ENCODE results near the gene PRG3.

PRG3 gene

DNA sequence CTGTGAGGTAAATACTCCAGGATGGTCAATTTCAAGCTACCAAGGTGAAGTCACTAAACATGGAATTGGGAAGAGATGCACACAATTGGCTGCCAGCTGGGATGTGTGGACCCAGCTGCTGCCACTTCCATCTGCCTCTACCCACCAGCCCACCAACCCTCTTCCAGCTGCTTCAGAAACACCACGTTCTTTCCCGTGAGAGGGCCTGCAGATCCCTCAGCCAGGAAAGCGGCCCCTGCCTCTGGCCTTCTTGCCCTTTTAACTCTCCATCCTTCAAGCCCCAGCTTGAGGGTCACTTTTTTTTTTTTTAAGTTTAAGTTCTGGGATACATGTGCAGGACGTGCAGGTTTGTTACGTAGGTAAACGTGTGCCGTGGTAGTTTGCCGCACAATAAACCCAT lies 20.0 kb downstream of the PRG3 start:
- no peak for TF ChIP-seq POLR2AphosphoS5 (IDR thresholded peaks at IDR 0.05; ENCODE audit: low read depth, low read length)
- TF ChIP-seq SIN3A (IDR thresholded peaks at IDR 0.05; ENCODE audit: borderline replicate concordance, insufficient read depth, low read length), result no peak
- TF ChIP-seq, protein P1, sequence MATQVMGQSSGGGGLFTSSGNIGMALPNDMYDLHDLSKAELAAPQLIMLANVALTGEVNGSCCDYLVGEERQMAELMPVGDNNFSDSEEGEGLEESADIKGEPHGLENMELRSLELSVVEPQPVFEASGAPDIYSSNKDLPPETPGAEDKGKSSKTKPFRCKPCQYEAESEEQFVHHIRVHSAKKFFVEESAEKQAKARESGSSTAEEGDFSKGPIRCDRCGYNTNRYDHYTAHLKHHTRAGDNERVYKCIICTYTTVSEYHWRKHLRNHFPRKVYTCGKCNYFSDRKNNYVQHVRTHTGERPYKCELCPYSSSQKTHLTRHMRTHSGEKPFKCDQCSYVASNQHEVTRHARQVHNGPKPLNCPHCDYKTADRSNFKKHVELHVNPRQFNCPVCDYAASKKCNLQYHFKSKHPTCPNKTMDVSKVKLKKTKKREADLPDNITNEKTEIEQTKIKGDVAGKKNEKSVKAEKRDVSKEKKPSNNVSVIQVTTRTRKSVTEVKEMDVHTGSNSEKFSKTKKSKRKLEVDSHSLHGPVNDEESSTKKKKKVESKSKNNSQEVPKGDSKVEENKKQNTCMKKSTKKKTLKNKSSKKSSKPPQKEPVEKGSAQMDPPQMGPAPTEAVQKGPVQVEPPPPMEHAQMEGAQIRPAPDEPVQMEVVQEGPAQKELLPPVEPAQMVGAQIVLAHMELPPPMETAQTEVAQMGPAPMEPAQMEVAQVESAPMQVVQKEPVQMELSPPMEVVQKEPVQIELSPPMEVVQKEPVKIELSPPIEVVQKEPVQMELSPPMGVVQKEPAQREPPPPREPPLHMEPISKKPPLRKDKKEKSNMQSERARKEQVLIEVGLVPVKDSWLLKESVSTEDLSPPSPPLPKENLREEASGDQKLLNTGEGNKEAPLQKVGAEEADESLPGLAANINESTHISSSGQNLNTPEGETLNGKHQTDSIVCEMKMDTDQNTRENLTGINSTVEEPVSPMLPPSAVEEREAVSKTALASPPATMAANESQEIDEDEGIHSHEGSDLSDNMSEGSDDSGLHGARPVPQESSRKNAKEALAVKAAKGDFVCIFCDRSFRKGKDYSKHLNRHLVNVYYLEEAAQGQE (IDR thresholded peaks at IDR 0.05; ENCODE audit: insufficient read depth in 1 of 2, low read depth in 2 of 2, low read length in 2 of 2), result no peak
- no peak for TF ChIP-seq FOXP2 (optimal IDR thresholded peaks at IDR 0.05; ENCODE audit: borderline replicate concordance, extremely low read depth, extremely low read length, insufficient read depth)
- no peak for TF ChIP-seq TAF1 (IDR thresholded peaks at IDR 0.05; ENCODE audit: borderline replicate concordance, insufficient read depth, low read length)

DNA sequence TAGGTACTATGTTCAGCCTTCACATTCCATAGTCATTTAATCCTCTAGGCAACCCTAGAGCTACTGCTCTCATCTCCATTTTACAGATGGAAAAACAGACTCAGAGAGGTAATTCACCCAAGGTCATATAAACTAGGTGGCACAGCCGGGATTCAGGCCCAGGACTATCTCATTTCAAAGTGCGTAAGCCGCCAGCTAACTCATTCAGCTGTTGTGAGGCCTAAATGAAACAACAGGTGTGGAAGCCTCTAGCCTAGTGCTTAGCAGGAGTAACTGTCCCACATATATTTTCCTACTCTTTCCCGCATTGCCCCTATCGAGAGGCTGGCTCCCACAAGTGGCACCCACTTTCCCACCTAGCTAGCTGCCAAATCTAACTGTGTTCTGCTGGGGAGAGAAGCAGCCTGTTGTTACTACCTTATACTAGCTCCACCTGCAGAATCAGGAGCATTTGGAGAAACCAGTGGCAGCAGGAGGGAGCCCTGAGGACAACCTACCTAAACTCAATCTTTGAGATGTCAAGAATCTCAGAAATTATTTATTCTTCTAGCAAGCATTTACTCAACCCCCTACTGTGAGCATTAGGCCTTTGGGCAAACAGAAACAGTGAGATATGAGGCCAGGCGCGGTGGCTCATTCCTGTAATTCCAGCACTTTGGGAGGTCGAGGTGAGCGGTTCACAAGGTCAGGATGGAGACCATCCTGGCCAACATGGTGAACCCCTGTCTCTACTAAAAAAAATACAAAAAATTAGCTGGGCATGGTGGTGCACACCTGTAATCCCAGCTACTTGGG lies 20.9 kb downstream of the PRG3 start:
- TF ChIP-seq FOXP2 (optimal IDR thresholded peaks at IDR 0.05; ENCODE audit: borderline replicate concordance, extremely low read depth, extremely low read length, insufficient read depth) (no peak), TAF1 (IDR thresholded peaks at IDR 0.05; ENCODE audit: borderline replicate concordance, insufficient read depth, low read length) (no peak), SIN3A (IDR thresholded peaks at IDR 0.05; ENCODE audit: borderline replicate concordance, insufficient read depth, low read length) (no peak), POLR2AphosphoS5 (IDR thresholded peaks at IDR 0.05; ENCODE audit: low read depth, low read length) (no peak)
- TF ChIP-seq, protein P1 (IDR thresholded peaks at IDR 0.05; ENCODE audit: insufficient read depth in 1 of 2, low read depth in 2 of 2, low read length in 2 of 2), result no peak

DNA sequence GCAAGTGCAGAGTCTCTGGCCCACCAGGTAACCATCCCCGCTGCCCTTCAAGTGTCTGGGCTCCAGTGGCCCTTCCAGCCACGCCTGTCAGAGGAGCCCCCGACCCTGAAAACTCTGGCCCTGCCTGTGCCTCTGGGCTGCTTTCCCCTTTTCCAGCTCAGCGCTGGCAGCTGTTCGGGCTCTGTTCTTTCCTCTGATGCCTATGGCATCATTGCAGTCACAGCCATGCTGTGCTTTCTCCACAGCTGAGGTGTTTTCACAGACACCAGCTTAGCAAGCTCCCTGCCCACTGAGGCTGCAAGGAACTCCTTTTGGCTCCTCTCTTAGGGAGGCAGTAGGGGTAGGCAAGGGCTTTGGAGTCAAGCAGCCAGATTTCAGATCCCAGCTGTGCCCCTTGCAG lies 21.6 kb downstream of the PRG3 start:
- TF ChIP-seq TAF1 (IDR thresholded peaks at IDR 0.05; ENCODE audit: borderline replicate concordance, insufficient read depth, low read length) (no peak), POLR2AphosphoS5 (IDR thresholded peaks at IDR 0.05; ENCODE audit: low read depth, low read length) (no peak), FOXP2 (optimal IDR thresholded peaks at IDR 0.05; ENCODE audit: borderline replicate concordance, extremely low read depth, extremely low read length, insufficient read depth) (no peak), SIN3A (IDR thresholded peaks at IDR 0.05; ENCODE audit: borderline replicate concordance, insufficient read depth, low read length) (no peak)
- TF ChIP-seq, protein P1 (IDR thresholded peaks at IDR 0.05; ENCODE audit: insufficient read depth in 1 of 2, low read depth in 2 of 2, low read length in 2 of 2), result no peak

DNA sequence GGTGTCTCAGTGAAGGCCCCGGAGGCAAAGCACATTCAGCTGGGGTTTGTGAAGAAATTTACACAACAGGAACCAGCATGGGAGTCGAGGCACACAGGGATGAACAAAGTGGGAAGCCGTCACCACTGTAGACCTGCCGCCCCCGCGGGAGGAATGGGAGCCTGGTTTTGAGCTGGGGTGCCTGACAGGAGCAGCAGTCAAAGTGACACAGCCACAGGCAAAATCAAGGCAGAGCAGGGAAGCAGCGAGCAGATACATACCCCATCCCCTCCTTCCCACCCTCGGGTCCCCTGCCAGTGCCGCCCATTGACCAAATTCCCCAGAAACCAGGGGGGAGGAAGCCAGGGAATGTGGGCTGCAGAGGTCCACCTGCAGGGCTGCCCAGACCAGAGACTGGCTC lies 22.0 kb downstream of the PRG3 start:
- no peak for TF ChIP-seq POLR2AphosphoS5 (IDR thresholded peaks at IDR 0.05; ENCODE audit: low read depth, low read length)
- no peak for TF ChIP-seq SIN3A (IDR thresholded peaks at IDR 0.05; ENCODE audit: borderline replicate concordance, insufficient read depth, low read length)
- TF ChIP-seq FOXP2 (optimal IDR thresholded peaks at IDR 0.05; ENCODE audit: borderline replicate concordance, extremely low read depth, extremely low read length, insufficient read depth), result no peak

DNA sequence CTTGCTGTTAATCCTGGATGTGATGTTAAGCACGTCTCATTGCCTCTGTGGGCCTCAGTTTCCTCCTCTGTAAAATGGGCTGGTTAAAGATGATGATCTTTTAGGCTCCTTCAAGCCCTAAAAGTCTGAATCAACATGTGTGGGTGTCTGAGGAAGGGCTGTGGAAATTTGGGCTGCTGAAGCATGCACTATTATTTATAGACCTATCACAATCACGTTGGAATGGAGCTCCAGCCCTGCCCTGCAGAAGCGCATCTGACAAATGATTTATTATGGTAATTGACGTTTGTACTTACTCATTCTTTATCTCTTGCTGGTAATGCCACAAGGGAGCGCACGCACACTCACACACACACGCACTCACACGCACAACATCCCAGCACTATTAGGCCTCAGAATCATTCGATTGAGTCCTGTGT lies 22.4 kb downstream of the PRG3 start:
- TF ChIP-seq POLR2AphosphoS5 (IDR thresholded peaks at IDR 0.05; ENCODE audit: low read depth, low read length), result no peak
- no peak for TF ChIP-seq FOXP2 (optimal IDR thresholded peaks at IDR 0.05; ENCODE audit: borderline replicate concordance, extremely low read depth, extremely low read length, insufficient read depth)
- no peak for TF ChIP-seq SIN3A (IDR thresholded peaks at IDR 0.05; ENCODE audit: borderline replicate concordance, insufficient read depth, low read length)
- TF ChIP-seq, protein P1 (IDR thresholded peaks at IDR 0.05; ENCODE audit: insufficient read depth in 1 of 2, low read depth in 2 of 2, low read length in 2 of 2), result no peak
- no peak for TF ChIP-seq TAF1 (IDR thresholded peaks at IDR 0.05; ENCODE audit: borderline replicate concordance, insufficient read depth, low read length)
